ENCODE results near the gene ALDH7A1. TPM values are rescaled to one million over a fixed set of nuclear protein-coding genes. Genes with fewer than 3 reads are reported as not detected.

ALDH7A1 gene
- total and polyA plus RNA-seq, 10 donors, result 8.0 to 18.3 (median 12.5) TPM

- no peak for TF ChIP-seq POLR2AphosphoS5 (IDR thresholded peaks at IDR 0.05)
- no peak for TF ChIP-seq CTCF (IDR thresholded peaks at IDR 0.05 in 8 of 11, conservative IDR thresholded peaks at IDR 0.05 in 3 of 11)
- TF ChIP-seq POLR2A (IDR thresholded peaks at IDR 0.05), result no peak
- WGBS, 5 donors, result 86 to 90% (median 87%) methylated on average over 2 of the region's 2 CpGs
- Histone ChIP-seq H3K4me1 (no peaks in the 10 kb centered on the region), H3K9me3 (no peaks in the 10 kb centered on the region), H3K4me3 (no peak overlapping the region), H3K36me3 (peaks cover 0 to 74% (median 19%) of the 10 kb centered on the region in 6 donors), H3K27me3 (replicated peaks in 1 of 7) (no peaks in the 10 kb centered on the region), H3K27ac (no peak overlapping the region)
- DNase-seq, result no peak
- intact Hi-C loops (cut with DNase I; ENCODE audit: low total_unique reads), result no loop called here
Measured at GRCh38 chr5:126481243-126481642, 113.8 kb downstream of the ALDH7A1 start.

Small RNA genes lying within 50 kb of the gene (small RNA-seq; reads per million reads assigned to genes)
- 0 reads per million in 4 donors for gene RNU6-290P

Other genes with a start within 250 kb of the ALDH7A1 start
- gene GRAMD2B, start 171.8 kb downstream of the ALDH7A1 start, total RNA-seq, result 10 to 100 TPM in 5 of 7 donors, 1 to 10 TPM in 2; 5.3 to 28.7 (median 12.1) TPM
- 1 to 10 TPM; 3.0 to 4.5 (median 3.6) TPM for gene GRAMD2B, start 171.8 kb downstream of the ALDH7A1 start, polyA plus RNA-seq
- 10 to 100 TPM; 24.4 to 44.5 (median 27.6) TPM for gene PHAX, start 5.7 kb upstream of the ALDH7A1 start, total RNA-seq
- gene PHAX, start 5.7 kb upstream of the ALDH7A1 start, polyA plus RNA-seq, result 10 to 100 TPM in 2 of 3 donors, 1 to 10 TPM in 1; 9.8 to 15.1 (median 13.1) TPM
- 10 to 100 TPM; 24.0 to 68.8 (median 38.5) TPM for gene LMNB1, start 181.9 kb upstream of the ALDH7A1 start, total RNA-seq
- gene LMNB1, start 181.9 kb upstream of the ALDH7A1 start, polyA plus RNA-seq, result 10 to 100 TPM in 2 of 3 donors, 1 to 10 TPM in 1; 7.5 to 19.7 (median 15.8) TPM

Measured in spleen (tissue), 11 donors.